ENCODE data around the gene RPS6KA5.

The RPS6KA5 gene

DNA sequence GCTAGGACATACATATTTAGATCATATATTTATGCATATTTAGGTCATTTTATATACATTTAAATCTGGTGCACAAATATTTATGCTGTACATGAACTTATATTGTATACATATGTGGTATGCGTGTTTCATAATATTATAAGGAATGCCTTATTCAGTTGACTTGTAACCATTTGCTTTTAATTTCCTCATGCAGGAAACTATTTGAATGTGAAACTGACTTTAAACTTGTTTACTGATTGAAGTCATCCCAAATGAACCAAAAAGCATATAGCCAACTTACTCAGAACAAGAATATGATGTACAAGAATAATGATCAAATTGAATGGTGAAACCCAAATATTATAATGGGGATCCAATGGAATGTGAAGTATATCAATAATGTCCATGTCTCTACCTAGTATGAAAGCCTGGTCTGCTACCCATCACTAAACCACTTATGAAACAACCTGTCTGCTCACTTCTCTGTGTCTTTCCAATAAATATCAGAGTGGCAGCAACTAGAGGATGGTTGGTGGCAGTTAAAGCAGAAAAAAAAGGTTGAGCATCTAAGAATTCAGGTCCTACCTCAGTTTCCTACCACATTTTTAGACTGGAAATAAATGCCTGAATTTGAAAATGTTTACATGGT is 38.3 kb downstream of the RPS6KA5 start:
- DNase-seq = no peak

DNA sequence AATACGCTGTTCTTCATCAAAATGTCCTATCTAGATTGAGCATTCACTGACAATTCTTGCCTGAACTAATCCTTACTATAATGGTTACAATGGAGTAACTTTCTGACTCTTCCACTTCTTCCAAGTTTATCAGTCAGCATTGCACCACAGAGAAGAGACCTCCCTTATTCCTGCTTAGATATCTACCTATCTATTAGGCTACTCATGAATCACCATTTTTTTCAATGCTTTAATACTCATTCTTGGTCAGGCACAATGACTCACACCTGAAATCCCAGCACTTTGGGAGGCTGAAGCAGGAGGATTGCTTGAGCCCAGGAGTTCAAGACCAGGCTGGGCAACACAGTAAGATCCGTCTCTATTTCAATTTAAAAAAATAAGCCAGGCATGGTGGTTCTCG is 39.3 kb downstream of the RPS6KA5 start:
- DNase-seq = no peak

DNA sequence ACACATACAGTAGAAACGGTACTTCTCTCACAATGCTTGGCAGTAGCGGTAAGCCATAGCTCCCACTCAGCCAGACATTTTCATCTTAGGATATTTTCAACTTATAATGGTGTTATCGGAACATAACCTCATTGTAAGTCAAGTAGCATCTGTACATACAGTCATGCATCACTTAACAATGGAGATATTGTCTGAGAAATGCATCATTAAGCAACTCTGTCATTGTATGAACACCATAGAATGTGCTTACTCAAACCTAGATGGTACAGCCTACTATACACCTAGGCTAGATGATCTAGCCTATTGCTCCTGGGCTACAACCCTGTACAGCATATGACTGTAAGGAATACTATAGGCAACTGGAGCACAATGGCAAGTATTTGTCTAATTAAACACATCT is 40.8 kb downstream of the RPS6KA5 start:
- no peak for DNase-seq

DNA sequence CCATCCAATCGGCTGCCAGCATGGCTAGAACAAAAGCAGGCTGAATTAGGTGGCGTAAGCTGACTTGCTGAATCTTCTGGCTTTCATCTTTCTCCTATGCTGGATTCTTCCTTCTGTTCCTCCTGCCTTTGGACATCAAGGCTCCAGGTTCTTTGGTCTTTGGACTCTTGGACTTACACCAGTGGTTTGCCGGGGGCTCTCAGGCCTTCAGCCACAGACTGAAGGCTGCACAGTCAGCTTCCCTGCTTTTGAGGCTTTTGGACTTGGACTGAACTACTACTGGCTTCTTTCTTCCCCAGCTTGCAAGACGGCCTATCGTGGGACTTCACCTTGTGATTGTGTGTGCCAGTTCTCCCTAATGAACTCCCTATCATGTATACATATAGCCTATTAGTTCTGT is 42.0 kb downstream of the RPS6KA5 start:
- no peak for DNase-seq

DNA sequence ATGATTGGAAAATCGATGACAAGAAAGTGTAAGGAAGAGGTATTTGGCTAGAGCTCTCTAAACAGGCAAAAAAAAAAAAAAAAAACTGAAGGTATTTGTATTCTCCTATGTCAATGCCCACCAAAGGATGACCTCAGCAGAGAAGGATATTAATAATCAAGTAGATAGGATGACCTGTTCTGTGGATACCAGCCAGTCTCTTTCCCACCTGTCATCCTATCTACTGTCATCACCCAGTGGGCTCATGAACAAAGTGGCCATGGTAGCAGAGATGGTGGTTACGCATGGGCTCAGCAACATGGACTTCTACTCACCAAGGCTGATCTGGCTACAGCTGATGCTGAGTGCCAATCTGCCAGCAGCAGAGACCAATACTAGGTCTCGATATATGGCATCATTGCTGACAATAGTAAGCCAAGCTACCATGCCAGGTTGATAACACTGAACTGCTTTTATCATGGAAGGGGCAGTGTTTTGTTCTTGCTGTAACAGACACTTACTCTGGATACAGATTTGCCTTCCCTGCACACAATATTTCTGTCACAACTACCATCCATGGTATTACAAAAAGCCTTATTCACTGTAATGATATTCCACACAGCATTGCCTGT is 43.5 kb downstream of the RPS6KA5 start:
- DNase-seq = no peak

DNA sequence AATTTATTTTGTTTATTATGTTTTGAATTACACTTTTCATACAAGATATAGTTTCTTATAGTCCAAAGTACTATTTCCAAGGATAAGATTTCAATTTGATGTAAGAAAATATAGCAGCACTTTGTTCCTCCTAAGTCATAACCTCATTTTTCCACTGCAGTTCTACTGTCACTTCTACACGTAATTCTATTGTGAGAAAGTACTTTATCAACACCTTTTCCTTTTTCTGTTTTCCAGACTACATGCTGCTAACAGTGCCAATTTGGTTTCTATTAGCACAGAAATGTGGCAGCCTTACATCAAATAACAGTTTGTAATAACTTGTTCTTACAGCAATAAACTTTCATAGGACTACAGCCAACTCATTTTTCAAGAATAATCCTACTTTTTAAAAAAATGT is 45.0 kb downstream of the RPS6KA5 start:
- DNase-seq = no peak

DNA sequence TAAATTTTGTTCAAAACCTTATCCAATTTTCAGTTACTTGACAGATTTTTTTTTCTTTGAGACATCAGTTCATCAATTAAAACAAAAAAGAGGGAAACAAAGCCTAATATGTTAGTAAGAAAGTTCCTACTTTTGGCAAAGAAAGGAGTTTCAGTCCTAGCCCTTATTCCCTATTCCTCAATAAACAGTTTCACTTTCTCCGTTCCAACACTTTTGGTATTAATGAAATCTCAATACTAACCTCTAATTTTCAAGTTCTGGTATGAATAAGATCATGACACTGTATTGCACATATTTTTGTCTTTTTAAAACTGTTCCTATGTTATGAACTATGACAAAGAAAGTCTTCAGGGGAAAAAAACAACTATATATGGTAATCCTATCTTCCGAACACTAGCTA is 48.4 kb downstream of the RPS6KA5 start:
- DNase-seq = no peak

DNA sequence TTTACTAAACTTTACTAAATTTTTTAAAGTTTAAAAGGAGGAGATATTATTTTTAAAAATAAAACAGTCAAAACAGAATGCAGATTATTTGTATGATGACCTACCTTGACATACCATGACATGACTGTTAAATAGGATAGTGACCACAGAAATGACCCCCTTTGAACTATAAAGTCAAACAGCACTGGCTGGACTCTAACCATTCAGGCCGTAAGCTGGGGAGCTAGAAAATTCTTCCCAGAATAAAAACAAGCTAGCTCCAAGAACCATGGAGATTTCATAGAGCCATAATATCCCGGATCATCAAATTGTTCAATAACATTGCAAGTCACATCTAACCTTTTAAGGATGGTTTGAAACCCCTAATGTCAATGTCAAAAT is 50.3 kb downstream of the RPS6KA5 start:
- DNase-seq = no peak

DNA sequence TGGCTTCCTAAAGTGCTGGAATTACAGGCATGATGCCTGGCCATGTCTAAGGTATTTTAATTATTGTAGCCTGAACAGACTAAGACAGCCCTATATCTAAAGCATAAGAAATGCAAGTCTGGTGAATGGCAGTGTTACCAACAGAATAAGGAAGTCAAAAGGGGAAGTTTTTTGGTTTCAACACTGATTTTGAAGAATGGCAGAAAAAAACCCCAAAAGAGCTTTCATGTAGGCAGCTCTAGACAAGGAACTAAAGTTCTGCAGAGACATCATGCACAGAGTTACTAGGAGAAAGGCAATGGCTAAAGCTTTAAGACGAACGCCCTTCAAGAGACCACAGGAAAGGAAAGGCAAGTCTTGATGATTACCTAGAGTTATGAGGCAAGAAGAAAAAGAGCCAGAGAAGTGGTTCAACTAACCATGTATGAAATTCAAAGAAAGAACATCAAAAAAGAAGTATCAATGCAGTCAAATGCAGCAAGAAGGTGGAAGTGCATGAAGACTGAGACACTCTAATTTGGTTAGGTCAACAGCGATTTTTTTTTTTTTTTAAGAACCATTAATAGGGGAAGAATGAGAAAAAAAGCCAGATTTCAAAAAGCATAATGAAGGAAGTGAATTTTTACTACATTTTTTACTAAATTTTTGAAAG is 50.8 kb downstream of the RPS6KA5 start:
- DNase-seq = no peak

DNA sequence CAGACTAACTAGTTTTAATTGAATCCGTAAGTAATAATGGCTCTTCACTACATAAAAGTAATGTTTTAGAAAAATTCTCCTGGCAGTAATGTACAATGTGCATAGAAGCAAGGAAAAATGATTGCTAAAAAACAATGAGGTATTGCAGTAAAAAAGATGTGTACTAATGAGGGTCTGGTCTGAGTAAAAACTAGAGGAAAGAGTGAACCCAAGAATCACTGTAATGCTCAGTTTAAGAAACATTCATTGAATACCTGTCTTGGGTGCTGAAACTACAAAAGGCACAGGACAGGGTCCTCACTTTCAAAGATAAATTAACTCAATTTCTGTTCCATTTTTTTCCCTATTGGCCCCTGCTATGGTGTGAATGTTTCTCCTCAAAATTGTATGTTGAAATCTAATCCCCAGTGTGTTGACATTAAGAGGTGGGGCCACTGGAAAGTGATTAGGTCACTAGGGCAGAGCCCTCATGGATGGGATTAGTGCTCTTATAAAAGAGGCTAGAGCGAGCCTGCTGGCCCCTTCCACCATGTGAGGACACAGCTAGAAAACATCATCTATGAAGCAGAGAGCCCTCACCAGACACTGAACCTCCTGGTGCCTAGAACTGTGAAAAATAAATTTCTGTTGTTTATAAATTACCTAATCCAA is 51.6 kb downstream of the RPS6KA5 start:
- DNase-seq = no peak

DNA sequence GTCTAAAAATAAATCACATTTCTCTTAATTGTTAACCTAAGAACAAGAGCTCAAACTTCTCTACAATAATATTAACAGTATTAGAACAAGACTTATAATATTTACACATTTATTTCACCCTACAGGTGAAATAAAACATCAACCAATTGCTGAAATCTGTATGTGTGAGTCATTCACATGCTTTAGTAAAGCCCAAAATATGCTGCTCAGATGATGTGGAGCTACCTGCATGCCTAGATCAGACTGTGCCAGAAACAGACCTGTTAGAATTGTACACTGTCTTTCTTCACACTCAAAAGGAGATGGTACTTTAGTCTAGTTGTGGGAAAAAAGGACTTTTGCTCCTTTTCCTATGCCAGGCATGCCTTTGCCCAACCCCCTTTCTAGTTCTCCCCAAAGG is 54.7 kb downstream of the RPS6KA5 start:
- no peak for DNase-seq

DNA sequence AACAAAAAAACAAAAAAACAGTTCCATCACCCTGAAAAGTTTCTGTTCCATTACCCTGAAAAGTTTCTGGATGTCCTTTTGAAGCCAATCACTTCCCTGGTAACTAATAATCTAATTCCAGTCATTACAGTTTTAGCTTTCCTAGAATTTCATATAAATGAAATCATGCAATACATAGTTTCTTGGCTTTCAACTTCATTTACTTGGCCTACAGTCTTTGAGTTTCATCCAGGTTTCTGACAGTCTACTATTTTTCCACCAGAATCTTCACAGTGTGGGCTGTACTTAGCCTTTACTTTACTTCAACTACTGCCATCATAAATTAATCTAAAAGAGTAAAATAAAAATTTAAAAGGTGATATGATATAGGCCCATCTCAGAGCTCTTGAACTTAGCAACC is 55.5 kb downstream of the RPS6KA5 start:
- DNase-seq = no peak

DNA sequence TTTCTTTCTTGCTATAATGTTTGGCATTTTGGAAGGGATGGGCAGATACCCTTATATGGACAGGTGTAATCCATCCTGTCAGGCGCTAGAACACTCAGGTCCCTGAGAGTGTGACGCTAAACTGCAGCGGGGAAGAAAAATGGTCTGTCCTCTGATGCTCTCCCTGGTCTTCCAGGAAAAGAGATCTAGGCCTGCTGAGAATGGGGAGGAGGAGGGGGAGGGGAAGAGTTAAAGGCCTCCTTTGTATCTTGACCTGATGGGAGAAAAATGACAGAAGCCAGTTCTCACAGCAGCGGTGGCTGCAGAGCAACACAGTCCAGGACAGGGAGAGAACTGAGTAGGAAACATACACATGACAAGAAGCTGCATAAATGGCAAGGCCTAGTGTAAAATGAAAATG is 61.1 kb downstream of the RPS6KA5 start:
- DNase-seq = no peak

DNA sequence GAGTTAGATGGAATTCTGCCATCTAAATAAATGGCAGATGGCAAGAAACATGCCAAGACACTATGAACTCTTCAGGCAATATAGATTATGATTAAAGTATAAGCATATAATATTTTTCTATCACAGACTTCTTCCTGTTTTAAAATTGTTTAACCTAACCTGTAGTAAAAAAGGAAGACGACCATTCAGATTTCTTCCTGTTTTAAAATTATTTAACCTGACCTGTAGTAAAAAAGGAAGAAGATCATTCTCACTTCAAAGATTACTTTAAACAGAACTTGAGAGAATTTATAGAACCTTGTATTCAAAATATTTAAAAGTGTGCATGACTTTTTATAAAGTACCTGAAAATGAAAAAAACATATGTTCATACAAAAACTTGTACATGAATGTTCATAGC is 63.5 kb downstream of the RPS6KA5 start:
- no peak for DNase-seq

DNA sequence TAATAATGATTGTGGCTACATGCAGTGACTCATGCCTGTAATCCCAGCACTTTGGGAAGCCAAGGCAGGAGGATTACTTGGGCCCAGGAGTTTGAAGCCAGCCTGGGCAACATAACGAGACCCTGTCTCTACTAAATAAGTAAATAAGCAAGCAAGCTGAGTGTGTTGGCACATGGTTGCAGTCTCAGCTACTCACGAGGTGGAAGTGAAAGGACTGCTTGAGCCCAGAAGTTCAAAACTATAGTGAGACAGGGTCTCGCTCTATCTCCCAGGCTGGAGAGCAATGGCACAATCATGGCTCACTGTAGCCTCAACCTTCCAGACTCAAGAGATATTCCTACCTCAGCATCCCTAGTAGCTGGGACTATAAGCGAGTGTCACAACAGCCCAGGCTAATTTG is 64.7 kb downstream of the RPS6KA5 start:
- DNase-seq = no peak

DNA sequence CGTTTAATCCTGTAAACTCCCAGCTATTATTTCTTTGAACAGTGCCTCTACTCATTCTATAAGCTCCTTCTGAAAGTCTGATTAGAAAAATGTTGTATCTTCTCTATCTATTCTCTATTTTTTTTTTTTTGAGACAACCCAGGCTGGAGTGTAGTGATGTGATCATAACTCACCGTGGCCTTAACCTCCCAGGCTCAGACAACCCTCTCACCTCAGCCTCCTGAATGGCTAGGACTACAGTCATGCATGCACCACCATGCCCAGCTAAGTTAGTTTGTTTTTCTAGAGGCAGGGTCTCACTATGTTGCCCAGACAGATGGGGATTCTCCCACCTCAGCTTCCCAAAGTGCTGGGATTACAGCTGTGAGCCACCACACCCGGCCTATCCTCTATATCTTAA is 66.6 kb downstream of the RPS6KA5 start:
- DNase-seq = no peak

DNA sequence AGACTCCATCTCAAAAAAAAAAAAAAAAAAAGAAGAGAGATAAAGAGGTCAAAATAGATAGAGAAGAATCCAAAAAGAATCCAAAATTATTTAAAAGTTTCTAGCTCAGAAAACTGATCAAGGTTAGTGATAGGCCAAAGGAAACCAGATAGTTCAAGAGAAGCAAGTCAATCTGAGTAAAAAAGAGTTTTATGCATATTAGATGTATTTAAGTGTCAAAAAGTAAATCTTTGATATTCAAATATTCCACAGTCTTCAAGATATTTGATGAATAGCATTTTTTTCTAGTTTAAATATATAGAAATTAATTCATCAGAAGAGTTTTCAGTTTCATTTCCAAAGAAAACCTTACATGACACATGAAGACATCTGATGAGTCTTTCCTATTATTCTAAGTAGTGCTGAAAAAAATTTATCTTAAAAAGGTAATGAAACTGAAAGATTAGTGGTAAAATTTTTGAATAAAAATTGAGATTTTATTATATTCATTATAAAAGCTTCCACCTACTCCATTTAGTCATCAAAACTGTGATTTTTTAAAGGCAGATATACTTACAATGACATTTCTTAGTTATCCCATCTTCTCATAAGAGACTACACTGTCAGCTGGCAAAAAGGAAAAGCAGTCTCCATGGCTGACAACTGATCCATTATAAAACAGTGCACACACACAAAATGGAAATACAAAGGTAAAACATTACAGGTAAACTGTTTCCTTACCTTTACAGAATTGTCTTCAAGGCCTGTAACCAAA is 68.6 kb downstream of the RPS6KA5 start:
- no peak for DNase-seq

DNA sequence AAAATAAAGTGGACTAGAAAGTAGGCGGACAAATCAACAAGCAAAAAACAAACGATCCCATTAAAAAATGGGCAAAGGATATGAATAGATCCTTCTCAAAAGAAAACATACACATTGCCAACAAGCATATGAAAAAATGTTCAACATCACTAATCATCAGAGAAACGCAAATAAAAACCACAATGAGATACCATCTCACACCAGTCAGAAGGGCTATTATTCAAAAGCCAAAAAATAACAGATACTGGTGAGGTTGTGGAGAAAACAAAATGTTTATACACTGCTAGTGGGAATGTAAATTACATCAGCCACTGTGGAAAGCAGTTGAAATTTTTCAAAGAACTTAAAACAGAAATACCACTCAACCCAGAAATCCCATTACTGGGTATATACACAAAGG is 70.3 kb downstream of the RPS6KA5 start:
- no peak for DNase-seq

DNA sequence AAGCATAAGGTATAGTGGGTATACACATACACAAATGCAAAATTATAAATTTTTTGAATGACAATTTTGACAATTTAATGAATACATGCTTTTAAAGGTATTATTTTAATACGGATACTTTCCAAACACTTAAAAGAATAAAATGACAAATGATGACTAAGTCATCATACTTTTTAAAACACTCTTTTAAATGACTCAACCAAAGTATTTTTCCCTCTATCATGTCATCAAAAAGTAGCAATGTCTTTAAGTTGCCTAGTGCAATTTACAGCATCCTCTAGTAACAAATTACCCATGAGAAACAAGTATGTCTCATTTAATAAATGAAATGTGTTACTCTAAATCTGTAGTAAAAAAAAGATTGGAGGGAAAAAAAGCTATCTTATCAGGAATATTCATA is 73.3 kb downstream of the RPS6KA5 start:
- no peak for DNase-seq

DNA sequence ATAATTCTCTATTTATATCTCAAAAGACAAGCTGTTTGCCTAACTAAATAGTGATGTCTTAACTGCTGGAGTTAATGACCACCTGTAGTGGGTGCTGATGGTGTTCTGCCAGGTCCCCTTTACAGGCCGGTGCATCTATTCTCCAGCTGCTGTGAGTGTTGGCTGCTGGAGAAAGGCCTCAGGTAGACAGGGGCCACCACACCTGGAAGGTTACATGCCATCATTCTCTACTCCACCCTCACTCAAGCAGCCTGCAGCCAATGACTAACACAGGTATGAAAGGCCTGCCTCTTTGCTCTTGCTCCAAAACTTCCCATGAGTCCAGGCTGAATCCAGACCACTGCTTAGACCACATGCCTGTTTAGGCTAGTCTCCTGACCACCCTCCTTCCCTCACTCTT is 73.9 kb downstream of the RPS6KA5 start:
- DNase-seq = no peak

DNA sequence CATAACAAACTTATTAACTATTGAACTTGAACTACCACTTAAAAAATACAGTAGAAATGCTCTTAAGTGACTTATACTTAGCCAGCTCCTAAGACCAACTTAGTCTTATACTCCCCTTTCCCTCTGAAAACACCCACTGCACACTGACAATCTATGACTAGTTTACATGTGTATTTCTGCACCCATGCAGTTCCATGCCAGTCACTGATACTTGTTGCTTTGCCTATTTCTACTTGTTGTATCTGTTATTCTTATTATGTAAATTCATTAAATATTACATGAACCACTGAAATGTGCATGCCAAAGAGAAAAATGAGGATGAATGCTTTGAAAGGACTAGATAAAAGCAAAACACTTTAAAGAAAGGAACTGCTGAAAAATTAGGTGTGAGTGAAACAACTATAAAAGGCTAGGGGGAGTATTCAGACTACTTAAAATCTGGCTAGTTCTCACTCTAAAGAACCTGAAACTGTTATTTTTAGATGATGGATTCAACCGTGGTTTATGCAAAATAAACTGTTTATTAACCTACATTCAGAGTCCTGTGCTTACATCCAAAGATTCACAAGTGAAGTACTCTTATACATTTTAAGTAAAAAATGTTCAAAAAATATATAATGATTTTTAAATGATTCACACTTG is 74.7 kb downstream of the RPS6KA5 start:
- no peak for DNase-seq

DNA sequence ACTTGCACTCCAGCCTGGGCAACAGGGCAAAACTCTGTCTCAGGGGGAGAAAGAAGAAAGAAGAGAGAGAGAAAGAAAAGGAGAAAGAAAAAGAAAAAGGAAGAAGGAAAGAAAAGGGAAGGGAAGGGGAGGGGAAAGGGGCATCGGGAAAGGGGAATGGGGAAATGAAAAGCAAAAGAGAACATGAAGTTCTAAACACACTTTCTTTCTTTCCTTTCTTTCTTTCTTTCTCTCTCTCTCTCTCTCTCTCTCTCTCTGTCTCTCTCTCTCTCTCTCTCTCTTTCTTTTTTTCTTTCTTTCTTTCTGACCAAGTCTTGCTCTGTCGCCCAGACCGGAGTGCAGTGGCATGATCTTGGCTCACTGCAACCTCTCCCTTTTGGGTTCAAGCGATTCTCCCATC is 76.9 kb downstream of the RPS6KA5 start:
- DNase-seq = no peak

DNA sequence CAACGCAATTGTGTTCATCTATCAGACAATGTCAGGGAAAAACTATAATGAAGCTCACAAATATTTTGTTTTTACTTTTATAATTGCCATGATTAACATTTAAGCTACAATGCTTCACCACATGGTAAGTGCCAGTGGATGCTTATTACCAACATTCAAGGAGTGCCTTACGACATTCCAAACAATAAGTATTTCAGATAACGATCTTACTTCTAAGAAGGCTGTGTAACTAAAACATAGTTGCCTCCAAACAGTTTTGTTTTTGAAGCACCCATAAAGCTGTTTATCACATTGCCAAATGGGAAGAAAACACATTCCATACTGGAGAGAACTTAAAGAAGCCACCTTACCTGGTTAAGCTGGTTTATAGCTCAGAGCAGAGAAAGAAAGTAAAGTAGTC is 78.8 kb downstream of the RPS6KA5 start:
- no peak for DNase-seq

Measured in activated CD4-positive, alpha-beta T cell treated with anti-CD3 and anti-CD28 coated beads, Interleukin-2, amount 50 U/mL, for 4 hours (primary cell).